Activated CD4-positive, alpha-beta T cell treated with anti-CD3 and anti-CD28 coated beads, Interleukin-2, amount 50 U/mL, for 48 hours (primary cell): Measurements from ENCODE around the gene FAM83B.

Source experiments
- DNase-seq, 2 experiments: peaks; one replicate each; pipeline ENCODE4 v3.0.0-alpha.2; 2020

The FAM83B gene

DNA sequence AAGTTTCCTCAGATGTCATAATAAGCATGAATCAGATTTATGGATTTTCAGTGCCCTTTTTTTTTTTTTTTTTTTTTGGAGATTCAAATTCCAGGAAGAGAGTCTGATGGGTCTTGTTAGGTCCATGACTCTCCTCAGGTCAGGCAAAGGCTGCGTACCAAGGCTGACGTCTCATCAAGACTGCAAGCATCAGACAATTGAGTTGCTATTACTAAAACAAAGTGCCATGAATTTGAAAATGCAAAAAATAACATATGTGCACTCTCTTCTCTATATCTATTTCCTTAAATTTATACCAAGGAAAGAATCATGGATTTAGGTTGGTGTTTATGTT lies 134.7 kb downstream of the FAM83B start:
- DNase-seq: no peak

DNA sequence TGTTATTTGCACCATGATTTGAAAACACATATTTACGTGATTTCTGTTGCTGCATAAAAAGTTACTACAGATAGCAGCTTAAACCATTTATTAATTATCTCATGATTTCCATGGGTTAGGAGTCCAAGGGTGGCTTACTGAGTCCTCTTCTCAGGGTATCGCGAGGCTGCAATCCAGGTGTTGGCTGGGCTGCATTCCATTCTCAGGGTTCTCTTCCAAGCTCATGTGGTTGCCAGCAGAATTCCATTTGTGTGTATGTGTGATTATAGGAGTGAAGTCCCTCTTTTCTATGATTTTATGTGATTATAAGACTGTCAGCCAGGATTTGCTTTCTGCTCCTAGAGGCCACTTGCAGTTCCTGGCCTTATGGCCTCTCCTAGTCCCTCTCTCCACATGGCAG lies 135.1 kb downstream of the FAM83B start:
- DNase-seq: no peak

DNA sequence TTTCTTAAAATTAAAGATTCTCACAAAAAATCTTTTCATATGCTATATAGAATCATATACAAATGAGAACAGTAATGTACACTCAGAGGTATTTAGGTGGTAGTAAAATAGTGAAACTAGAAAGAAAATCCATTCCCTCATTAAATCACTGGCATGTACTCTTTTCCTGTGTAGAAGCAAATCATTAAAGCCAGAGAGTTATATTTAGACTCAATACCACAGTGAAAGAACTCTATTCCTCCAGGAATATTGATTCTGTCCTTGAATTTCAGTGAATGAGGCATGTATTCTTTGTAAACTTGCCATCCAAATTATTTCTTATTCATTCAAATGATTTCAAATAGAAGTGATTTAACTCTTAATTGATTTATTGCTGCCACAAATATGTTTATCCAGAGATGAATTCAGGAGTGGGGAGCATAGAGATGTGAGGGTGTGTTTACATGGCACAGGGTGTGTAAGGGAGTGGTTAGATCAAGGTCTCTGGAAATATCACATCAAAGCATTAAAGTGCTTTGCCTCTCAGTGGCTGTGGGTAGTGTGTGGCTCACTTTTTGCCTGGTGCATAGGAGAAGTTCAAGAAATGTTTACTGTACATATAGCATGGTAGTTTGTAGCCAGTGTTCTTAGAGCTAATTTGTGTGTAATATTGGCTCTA lies 141.2 kb downstream of the FAM83B start:
- no peak for DNase-seq

DNA sequence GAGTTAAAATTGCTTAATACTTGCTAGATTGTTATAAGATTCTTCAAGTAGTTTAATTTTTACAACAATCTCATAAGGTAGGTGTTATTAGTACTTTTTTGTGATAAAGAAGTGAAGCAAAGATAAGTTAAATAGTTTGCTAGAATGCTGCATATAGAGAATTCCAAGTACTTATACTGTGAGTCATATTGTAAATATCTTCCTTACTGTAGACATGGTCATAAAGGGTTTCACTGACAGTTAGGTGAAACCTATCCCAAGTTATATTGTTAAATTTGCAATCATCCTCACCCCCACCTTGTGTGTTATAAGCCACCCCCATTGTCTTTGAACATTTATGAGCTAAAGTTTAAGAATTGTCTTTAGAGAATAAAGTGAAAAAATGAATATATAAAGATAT lies 142.0 kb downstream of the FAM83B start:
- DNase-seq: no peak

DNA sequence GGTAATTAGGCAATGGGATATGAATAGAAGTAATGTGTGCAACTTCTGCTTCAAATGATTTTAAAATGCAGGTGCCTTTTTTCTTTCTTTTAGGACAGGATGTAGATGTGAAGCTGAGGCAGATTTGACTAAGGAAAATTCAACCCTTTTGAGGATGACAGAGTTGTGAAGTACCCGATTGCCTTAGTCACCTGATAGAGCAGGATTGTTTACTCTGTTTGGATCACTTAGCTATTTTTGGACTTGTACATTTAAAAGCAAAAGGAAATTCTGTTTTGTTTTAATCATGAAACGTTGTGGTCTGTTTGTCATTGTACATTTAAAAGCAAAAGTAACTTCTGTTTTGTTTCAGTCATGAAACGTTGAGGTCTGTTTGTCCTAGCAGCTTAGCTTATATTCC lies 143.4 kb downstream of the FAM83B start:
- no peak for DNase-seq
